Prostate gland (tissue), 2 donors: ENCODE data around the gene ABHD18.

Experiments
- POLR2A ChIP-seq: fragments of 450-650 bp; IDR thresholded peaks from one replicate; pipeline ENCODE4 v1.6.1; 2016; ENCODE audit warnings: antibody characterized with exemption, mild to moderate bottlenecking
- TF ChIP-seq, protein P1 (sequence below), 4 experiments: fragments of 200-600 bp in 2 of 4; fragments of 450-650 bp in 2 of 4; sonication (generic) in 2 of 4; IDR thresholded peaks; 1 replicate in 3 of 4; 2 replicates in 1 of 4; pipeline ENCODE4 v1.5.1; 2016 to 2019; ENCODE audit warnings: antibody characterized with exemption in 4 of 4, mild to moderate bottlenecking in 2 of 4, moderate library complexity in 2 of 4

DNA sequence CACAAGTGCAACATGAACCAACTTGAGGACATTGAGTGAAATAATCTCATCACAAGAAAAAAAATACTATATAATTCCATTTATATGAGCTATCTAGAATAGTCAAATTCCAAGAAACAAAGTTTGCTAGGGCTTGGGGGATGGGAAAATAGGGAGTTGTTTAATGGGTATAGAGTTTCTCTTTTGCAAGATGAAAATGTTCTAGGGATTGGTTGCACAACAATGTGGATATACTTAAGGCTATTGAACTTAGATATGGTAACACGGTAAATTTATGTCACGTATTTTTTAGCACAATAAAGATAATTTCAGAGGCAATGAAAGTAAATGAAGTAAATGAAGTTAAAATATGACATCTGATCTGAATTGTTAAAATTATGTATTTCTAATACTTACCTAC lies 8.1 kb upstream of the ABHD18 start:
- TF ChIP-seq POLR2A = no peak
- TF ChIP-seq, protein P1, sequence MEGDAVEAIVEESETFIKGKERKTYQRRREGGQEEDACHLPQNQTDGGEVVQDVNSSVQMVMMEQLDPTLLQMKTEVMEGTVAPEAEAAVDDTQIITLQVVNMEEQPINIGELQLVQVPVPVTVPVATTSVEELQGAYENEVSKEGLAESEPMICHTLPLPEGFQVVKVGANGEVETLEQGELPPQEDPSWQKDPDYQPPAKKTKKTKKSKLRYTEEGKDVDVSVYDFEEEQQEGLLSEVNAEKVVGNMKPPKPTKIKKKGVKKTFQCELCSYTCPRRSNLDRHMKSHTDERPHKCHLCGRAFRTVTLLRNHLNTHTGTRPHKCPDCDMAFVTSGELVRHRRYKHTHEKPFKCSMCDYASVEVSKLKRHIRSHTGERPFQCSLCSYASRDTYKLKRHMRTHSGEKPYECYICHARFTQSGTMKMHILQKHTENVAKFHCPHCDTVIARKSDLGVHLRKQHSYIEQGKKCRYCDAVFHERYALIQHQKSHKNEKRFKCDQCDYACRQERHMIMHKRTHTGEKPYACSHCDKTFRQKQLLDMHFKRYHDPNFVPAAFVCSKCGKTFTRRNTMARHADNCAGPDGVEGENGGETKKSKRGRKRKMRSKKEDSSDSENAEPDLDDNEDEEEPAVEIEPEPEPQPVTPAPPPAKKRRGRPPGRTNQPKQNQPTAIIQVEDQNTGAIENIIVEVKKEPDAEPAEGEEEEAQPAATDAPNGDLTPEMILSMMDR (IDR thresholded peaks at IDR 0.05) = no peak
